OCI-LY1 (cell line): ENCODE data around the gene HGFAC.

Experiments used
- H2AFZ ChIP-seq: fragments of 200-600 bp; sonication (generic), shearing (Covaris generic); 2 replicates; pipeline ENCODE4 v1.6.0; 2014; ENCODE audit warnings: antibody characterized with exemption, mild to moderate bottlenecking, low read length
- H3F3A ChIP-seq: fragments of 200-600 bp; sonication (generic), shearing (Covaris generic); 2 replicates; pipeline ENCODE4 v1.6.0; 2014; ENCODE audit warnings: mild to moderate bottlenecking, antibody characterized with exemption, low read length, moderate library complexity; ENCODE audit not compliant: insufficient read depth
- H3K27ac ChIP-seq: fragments of 200-600 bp; sonication (generic); 2 replicates; pipeline ENCODE4 v1.5.1; 2014; ENCODE audit warnings: low read length, mixed run types, mild to moderate bottlenecking, low read depth; ENCODE audit not compliant: poor library complexity, severe bottlenecking
- H3K27me3 ChIP-seq: fragments of 200-600 bp; sonication (generic); 2 replicates; pipeline ENCODE4 v1.6.0; 2014; ENCODE audit warnings: antibody characterized with exemption, mild to moderate bottlenecking, low read length, moderate library complexity; ENCODE audit not compliant: insufficient read depth
- H3K36me3 ChIP-seq: fragments of 200-600 bp; sonication (generic); 2 replicates; pipeline ENCODE4 v1.6.1; 2014; ENCODE audit warnings: mild to moderate bottlenecking, antibody characterized with exemption, low read length, moderate library complexity, mixed read lengths; ENCODE audit not compliant: insufficient read depth
- H3K4me1 ChIP-seq: fragments of 200-600 bp; sonication (generic); 2 replicates; pipeline ENCODE4 v1.5.1; 2014; ENCODE audit warnings: mild to moderate bottlenecking, low read length, moderate library complexity; ENCODE audit not compliant: insufficient read depth, severe bottlenecking
- H3K4me2 ChIP-seq: fragments of 200-600 bp; sonication (generic), shearing (Covaris generic); 2 replicates; pipeline ENCODE4 v1.6.1; 2014; ENCODE audit warnings: low read length
- H3K4me3 ChIP-seq: fragments of 200-600 bp; sonication (generic); 2 replicates; pipeline ENCODE4 v1.5.1; 2014; ENCODE audit warnings: low read length, low read depth, mild to moderate bottlenecking, mixed read lengths; ENCODE audit not compliant: poor library complexity, severe bottlenecking
- H3K79me2 ChIP-seq: fragments of 200-600 bp; shearing (Covaris generic); 2 replicates; pipeline ENCODE4 v1.6.1; 2016; ENCODE audit warnings: mixed run types, low read length, mixed read lengths; ENCODE audit not compliant: insufficient read depth
- H3K9ac ChIP-seq: fragments of 200-600 bp; sonication (generic), shearing (Covaris generic); 2 replicates; pipeline ENCODE4 v1.6.1; 2014; ENCODE audit warnings: mild to moderate bottlenecking, low read length, mixed read lengths
- H3K9me2 ChIP-seq: fragments of 200-600 bp; sonication (generic), shearing (Covaris generic); 2 replicates; pipeline ENCODE4 v1.6.1; 2014; ENCODE audit warnings: low read depth, mild to moderate bottlenecking, low read length, mixed read lengths
- H3K9me3 ChIP-seq: fragments of 200-600 bp; shearing (Covaris generic); 2 replicates; pipeline ENCODE4 v1.6.1; 2014; ENCODE audit warnings: low read length, mixed read lengths
- H4K20me1 ChIP-seq: fragments of 200-600 bp; sonication (generic), shearing (Covaris generic); 2 replicates; pipeline ENCODE4 v1.6.0; 2016; ENCODE audit warnings: mild to moderate bottlenecking, low read length; ENCODE audit not compliant: insufficient read depth
- EZH2 ChIP-seq: fragments of 200-600 bp; sonication (generic), shearing (Covaris generic); IDR thresholded peaks from 2 replicates; pipeline ENCODE4 v1.8.0; 2017; ENCODE audit warnings: borderline replicate concordance, mixed run types, mild to moderate bottlenecking, antibody characterized with exemption, low read length, moderate library complexity, mixed read lengths
- TF ChIP-seq, protein P1 (sequence below): fragments of 200-600 bp; sonication (generic), shearing (Covaris generic); IDR thresholded peaks from 2 replicates; pipeline ENCODE4 v1.5.1; 2017; ENCODE audit warnings: mild to moderate bottlenecking, antibody characterized with exemption, low read length, moderate library complexity, mixed read lengths

Gene HGFAC

DNA sequence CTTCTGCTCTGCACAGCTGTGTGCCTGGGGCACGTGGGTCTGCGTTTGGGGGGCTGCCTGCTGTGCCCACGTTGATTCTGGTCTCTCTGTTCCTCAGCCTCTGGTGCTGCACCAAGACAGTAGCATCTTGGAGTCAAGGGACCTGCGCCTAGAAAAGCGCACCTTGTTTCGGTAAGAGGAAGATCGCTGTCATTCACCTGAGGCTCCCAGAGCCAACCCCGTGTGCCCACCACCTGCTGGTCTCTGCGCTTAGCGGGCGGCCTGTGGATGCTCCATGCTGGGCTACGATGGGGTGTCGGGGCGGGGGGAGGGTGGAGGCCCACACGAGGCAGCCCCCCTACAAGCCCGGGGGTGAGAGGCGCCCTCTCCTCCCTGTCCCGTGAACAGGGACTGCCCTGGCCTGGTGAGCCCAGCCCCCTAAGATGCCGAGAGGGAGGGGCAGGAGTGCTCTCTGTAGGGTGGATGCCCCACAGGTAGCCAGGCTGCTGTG is 18.9 kb upstream of the HGFAC start:
- no peaks in the 10 kb centered on the region for H3K4me1 ChIP-seq
- no peaks in the 10 kb centered on the region for H3K79me2 ChIP-seq
- no peak overlapping the region for H3K4me3 ChIP-seq
- H2AFZ ChIP-seq, result no peak overlapping the region
- H3F3A ChIP-seq, result no peaks in the 10 kb centered on the region
- H3K4me2 ChIP-seq, result no peak overlapping the region
- no peaks in the 10 kb centered on the region for H3K9me3 ChIP-seq
- H3K36me3 ChIP-seq, result no peaks in the 10 kb centered on the region
- H4K20me1 ChIP-seq, result no peaks in the 10 kb centered on the region
- no peak for TF ChIP-seq EZH2
- TF ChIP-seq, protein P1, sequence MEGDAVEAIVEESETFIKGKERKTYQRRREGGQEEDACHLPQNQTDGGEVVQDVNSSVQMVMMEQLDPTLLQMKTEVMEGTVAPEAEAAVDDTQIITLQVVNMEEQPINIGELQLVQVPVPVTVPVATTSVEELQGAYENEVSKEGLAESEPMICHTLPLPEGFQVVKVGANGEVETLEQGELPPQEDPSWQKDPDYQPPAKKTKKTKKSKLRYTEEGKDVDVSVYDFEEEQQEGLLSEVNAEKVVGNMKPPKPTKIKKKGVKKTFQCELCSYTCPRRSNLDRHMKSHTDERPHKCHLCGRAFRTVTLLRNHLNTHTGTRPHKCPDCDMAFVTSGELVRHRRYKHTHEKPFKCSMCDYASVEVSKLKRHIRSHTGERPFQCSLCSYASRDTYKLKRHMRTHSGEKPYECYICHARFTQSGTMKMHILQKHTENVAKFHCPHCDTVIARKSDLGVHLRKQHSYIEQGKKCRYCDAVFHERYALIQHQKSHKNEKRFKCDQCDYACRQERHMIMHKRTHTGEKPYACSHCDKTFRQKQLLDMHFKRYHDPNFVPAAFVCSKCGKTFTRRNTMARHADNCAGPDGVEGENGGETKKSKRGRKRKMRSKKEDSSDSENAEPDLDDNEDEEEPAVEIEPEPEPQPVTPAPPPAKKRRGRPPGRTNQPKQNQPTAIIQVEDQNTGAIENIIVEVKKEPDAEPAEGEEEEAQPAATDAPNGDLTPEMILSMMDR, result no peak
- no peak overlapping the region for H3K27ac ChIP-seq
- no peak overlapping the region for H3K9ac ChIP-seq
- H3K27me3 ChIP-seq, result no peaks in the 10 kb centered on the region
- no peaks in the 10 kb centered on the region for H3K9me2 ChIP-seq

DNA sequence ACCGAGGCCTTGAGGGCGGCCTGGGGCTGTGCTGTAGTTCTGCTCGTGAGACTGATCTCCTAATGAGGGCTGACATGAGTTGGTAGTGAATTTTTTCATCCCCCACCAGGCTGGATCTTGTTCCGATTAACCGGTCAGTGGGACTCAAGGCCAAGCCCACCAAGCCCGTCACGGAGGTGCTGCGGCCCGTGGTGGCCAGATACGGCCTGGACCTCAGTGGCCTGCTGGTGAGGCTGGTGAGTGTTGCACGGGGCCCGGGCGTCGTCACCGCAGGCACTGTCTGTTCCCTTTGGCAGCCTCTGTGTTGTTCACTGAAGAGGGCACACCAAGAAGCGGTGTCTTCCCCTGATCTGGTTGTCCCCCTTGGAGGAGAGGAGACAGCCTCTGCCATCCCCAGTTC is 18.4 kb upstream of the HGFAC start:
- Histone ChIP-seq H3K36me3 (no peaks in the 10 kb centered on the region), H3K27me3 (no peaks in the 10 kb centered on the region), H3K9me2 (no peaks in the 10 kb centered on the region), H3K79me2 (no peaks in the 10 kb centered on the region), H3K27ac (no peak overlapping the region), H3F3A (no peaks in the 10 kb centered on the region), H4K20me1 (no peaks in the 10 kb centered on the region), H3K4me3 (no peak overlapping the region), H3K4me1 (no peaks in the 10 kb centered on the region), H3K9ac (no peak overlapping the region), H2AFZ (no peak overlapping the region), H3K9me3 (no peaks in the 10 kb centered on the region), H3K4me2 (no peak overlapping the region)
- TF ChIP-seq EZH2, result no peak
- TF ChIP-seq, protein P1, result no peak

DNA sequence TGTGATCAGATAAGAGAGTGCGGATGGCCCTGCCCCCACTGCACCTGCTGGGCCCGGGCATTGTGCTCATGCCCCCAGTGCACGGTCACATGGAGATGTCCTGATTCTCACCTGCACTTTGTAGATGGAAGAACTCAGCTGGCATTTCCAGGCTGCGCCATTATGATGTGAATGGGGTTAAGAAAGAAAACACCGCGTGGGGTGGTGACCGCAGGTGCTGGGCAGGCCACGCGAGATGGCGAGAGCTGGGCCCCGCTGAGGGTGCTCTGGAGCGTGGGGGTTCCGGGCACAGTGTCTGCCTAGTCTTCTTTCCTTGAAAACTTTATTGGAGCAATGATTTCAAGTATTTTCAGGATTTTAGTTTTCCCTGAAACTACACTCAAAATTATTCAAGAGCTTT is 17.8 kb upstream of the HGFAC start:
- Histone ChIP-seq H4K20me1 (no peaks in the 10 kb centered on the region), H3K27me3 (no peaks in the 10 kb centered on the region)
- TF ChIP-seq, protein P1, result no peak
- no peak for TF ChIP-seq EZH2

More for the DNA sequence above, 17.8 kb upstream of the HGFAC start:
- no peaks in the 10 kb centered on the region for H3K9me2 ChIP-seq
- no peaks in the 10 kb centered on the region for H3K36me3 ChIP-seq
- no peak overlapping the region for H2AFZ ChIP-seq
- H3K9ac ChIP-seq, result no peak overlapping the region
- H3K79me2 ChIP-seq, result no peaks in the 10 kb centered on the region
- H3K27ac ChIP-seq, result no peak overlapping the region
- no peaks in the 10 kb centered on the region for H3F3A ChIP-seq
- H3K9me3 ChIP-seq, result no peaks in the 10 kb centered on the region
- H3K4me2 ChIP-seq, result no peak overlapping the region
- H3K4me3 ChIP-seq, result no peak overlapping the region
- no peaks in the 10 kb centered on the region for H3K4me1 ChIP-seq
